CD14-positive monocyte (primary cell): ENCODE data around the gene OR4D11. TPM values are rescaled to one million over a fixed set of nuclear protein-coding genes. Genes with fewer than 3 reads are reported as not detected.

Source experiments
- DNase-seq, 3 donors: peaks; one replicate each; pipeline ENCODE4 v3.0.0-alpha.2; 2011 to 2022
- H2AFZ ChIP-seq: 2 replicates; pipeline ENCODE4 v1.6.0; 2012; ENCODE audit warnings: mild to moderate bottlenecking, low read depth, low read length, inconsistent platforms; ENCODE audit not compliant: insufficient read depth, poor library complexity, severe bottlenecking
- H3K27ac ChIP-seq, 2 donors: 1 replicate in 1 of 2; 2 replicates in 1 of 2; pipeline ENCODE4 v1.5.1; 2012 to 2013; ENCODE audit warnings: low read length in 2 of 2, control low read depth in 1 of 2, inconsistent platforms in 1 of 2, low read depth in 1 of 2, mild to moderate bottlenecking in 1 of 2
- H3K27me3 ChIP-seq, 2 donors: one replicate each; pipeline versions ENCODE4 v1.6.0 to v1.6.1; 2011 to 2013; ENCODE audit warnings: low read length in 2 of 2; ENCODE audit not compliant: control insufficient read depth in 2 of 2, insufficient read depth in 2 of 2
- H3K36me3 ChIP-seq, 2 donors: replicated peaks in 1 of 2; 1 replicate in 1 of 2; 2 replicates in 1 of 2; pipeline versions ENCODE4 v1.5.1 to v1.6.1; 2012 to 2013; ENCODE audit warnings: low read length in 2 of 2, control low read depth in 1 of 2, inconsistent platforms in 1 of 2, mild to moderate bottlenecking in 1 of 2; ENCODE audit not compliant: insufficient read depth in 2 of 2, control insufficient read depth in 1 of 2
- H3K4me1 ChIP-seq, 2 donors: 1 replicate in 1 of 2; 2 replicates in 1 of 2; pipeline versions ENCODE4 v1.5.1 to v1.6.1; 2012 to 2013; ENCODE audit warnings: low read length in 2 of 2, control low read depth in 1 of 2, inconsistent platforms in 1 of 2, mild to moderate bottlenecking in 1 of 2, moderate library complexity in 1 of 2; ENCODE audit not compliant: insufficient read depth in 2 of 2, control insufficient read depth in 1 of 2
- H3K4me2 ChIP-seq: replicated peaks from 2 replicates; pipeline ENCODE3; 2012; ENCODE audit warnings: low read length, moderate library complexity, mild to moderate bottlenecking; ENCODE audit not compliant: poor library complexity, severe bottlenecking; ENCODE audit errors: extremely low read depth
- H3K4me3 ChIP-seq, 3 experiments: fragments of 200-600 bp in 1 of 3; sonication (generic) in 1 of 3; replicated peaks in 1 of 3; 1 replicate in 2 of 3; 2 replicates in 1 of 3; pipeline ENCODE4 v1.5.1; 2011 to 2013; ENCODE audit warnings: low read length in 3 of 3, mild to moderate bottlenecking in 3 of 3, control low read depth in 2 of 3, low read depth in 2 of 3, inconsistent platforms in 1 of 3, moderate library complexity in 1 of 3
- H3K79me2 ChIP-seq: 2 replicates; pipeline ENCODE4 v1.6.0; 2012; ENCODE audit warnings: mild to moderate bottlenecking, control low read depth, inconsistent platforms, low read length, moderate library complexity; ENCODE audit not compliant: insufficient read depth
- H3K9ac ChIP-seq: 2 replicates; pipeline ENCODE4 v1.6.0; 2017; ENCODE audit warnings: low read length, mild to moderate bottlenecking; ENCODE audit not compliant: insufficient read depth, poor library complexity, severe bottlenecking
- H3K9me3 ChIP-seq, 2 donors: replicated peaks in 1 of 2; 1 replicate in 1 of 2; 2 replicates in 1 of 2; pipeline versions ENCODE4 v1.5.1 to v1.6.1; 2012 to 2013; ENCODE audit warnings: low read length in 2 of 2, control low read depth in 1 of 2; ENCODE audit not compliant: control insufficient read depth in 1 of 2, insufficient read depth in 1 of 2
- H4K20me1 ChIP-seq: 2 replicates; pipeline ENCODE4 v1.6.0; 2012; ENCODE audit warnings: mild to moderate bottlenecking, low read length, control low read depth, moderate library complexity; ENCODE audit not compliant: insufficient read depth
- H3K27ac Mint-ChIP-seq, 7 donors: one replicate each; pipeline ENCODE4 v1.8.0; 2020; ENCODE audit warnings: mild to moderate bottlenecking in 7 of 7, mixed read lengths in 7 of 7, moderate library complexity in 6 of 7, inconsistent platforms in 2 of 7
- H3K27me3 Mint-ChIP-seq, 3 donors: one replicate each; pipeline ENCODE4 v1.8.0; 2021 to 2022; ENCODE audit warnings: low read depth in 3 of 3, mild to moderate bottlenecking in 3 of 3, mixed read lengths in 3 of 3, moderate library complexity in 3 of 3, inconsistent platforms in 1 of 3
- H3K36me3 Mint-ChIP-seq, 2 donors: one replicate each; pipeline ENCODE4 v1.8.0; 2020; ENCODE audit warnings: mixed read lengths in 2 of 2, inconsistent platforms in 1 of 2, mild to moderate bottlenecking in 1 of 2
- H3K4me1 Mint-ChIP-seq: one replicate; pipeline ENCODE4 v1.8.0; 2020; ENCODE audit warnings: mild to moderate bottlenecking, mixed read lengths
- H3K4me3 Mint-ChIP-seq, 2 donors: one replicate each; pipeline ENCODE4 v1.8.0; 2020; ENCODE audit warnings: mild to moderate bottlenecking in 2 of 2, mixed read lengths in 2 of 2, moderate library complexity in 1 of 2
- H3K9me3 Mint-ChIP-seq, 7 donors: one replicate each; pipeline ENCODE4 v1.8.0; 2020 to 2022; ENCODE audit warnings: mixed read lengths in 7 of 7, mild to moderate bottlenecking in 6 of 7, moderate library complexity in 6 of 7, inconsistent platforms in 2 of 7
- CTCF ChIP-seq: fragments of 200-600 bp; IDR thresholded peaks from one replicate; pipeline ENCODE4 v1.8.0; 2022; ENCODE audit warnings: antibody characterized with exemption, mild to moderate bottlenecking
- WGBS: methylation state at CpG from one replicate; pipeline ENCODE4 v1.1.5; 2013; ENCODE audit warnings: missing lambda C conversion rate; ENCODE audit not compliant: insufficient coverage; 5-methylcytosine and 5-hydroxymethylcytosine counted together
- intact Hi-C, 2 donors: fragments of 100-400 bp; cut with micrococcal nuclease; formaldehyde crosslinking; loops; one replicate each; pipeline versions ENCODE4 v1.15.0 to v1.15.1; 2023
- polyA plus RNA-seq, 3 donors: library from polyadenylated mRNA; depleted of rRNA in 1 of 3; unstranded in 2 of 3; stranded (reverse) in 1 of 3; fragments of 300-500 nt in 2 of 3; fragments of >200 nt in 1 of 3; fragmentation: Illumina TruSeq in 2 of 3; gene quantifications; 1 replicate in 2 of 3; 2 replicates in 1 of 3; pipeline ENCODE4 v1.2.3, GENCODE V29; 2012 to 2021

The OR4D11 gene
- polyA plus RNA-seq, 3 donors, result not detected

GRCh38 chr11:59479906-59480305 lies 23.5 kb upstream of the OR4D11 start:
- Mint-ChIP-seq H3K36me3 (no peaks in the 10 kb centered on the region), H3K27me3 (peaks cover 0 to 1% (median 0%) of the 10 kb centered on the region in 3 donors), H3K4me3 (no peak overlapping the region), H3K4me1 (peaks cover 8% of the 10 kb centered on the region), H3K9me3 (no peaks in the 10 kb centered on the region), H3K27ac (no peak overlapping the region)
- peaks cover 0 to 3% of the 10 kb centered on the region in 2 donors for H3K4me1 ChIP-seq
- no peaks in the 10 kb centered on the region for H4K20me1 ChIP-seq
- no peak overlapping the region for H2AFZ ChIP-seq
- no peak overlapping the region for H3K27ac ChIP-seq
- no peaks in the 10 kb centered on the region for H3K27me3 ChIP-seq
- H3K4me2 ChIP-seq, result no peak overlapping the region
- H3K9me3 ChIP-seq, result no peaks in the 10 kb centered on the region
- no peak for DNase-seq
- H3K36me3 ChIP-seq, result no peaks in the 10 kb centered on the region
- H3K9ac ChIP-seq, result no peak overlapping the region
- H3K79me2 ChIP-seq, result no peaks in the 10 kb centered on the region
- intact Hi-C loops, result no loop called here
- TF ChIP-seq CTCF, result no peak
- no peak overlapping the region for H3K4me3 ChIP-seq

GRCh38 chr11:59480359-59480758 lies 23.0 kb upstream of the OR4D11 start:
- H3K9me3 ChIP-seq, result no peaks in the 10 kb centered on the region
- peaks cover 8% of the 10 kb centered on the region for H3K4me1 Mint-ChIP-seq

More at GRCh38 chr11:59480359-59480758, 23.0 kb upstream of the OR4D11 start:
- Histone ChIP-seq H3K9ac (no peak overlapping the region), H3K27ac (no peak overlapping the region), H3K27me3 (no peaks in the 10 kb centered on the region), H3K79me2 (no peaks in the 10 kb centered on the region), H3K4me3 (no peak overlapping the region), H3K4me2 (no peak overlapping the region), H3K4me1 (peaks cover 0 to 3% of the 10 kb centered on the region in 2 donors), H4K20me1 (no peaks in the 10 kb centered on the region), H3K36me3 (no peaks in the 10 kb centered on the region), H2AFZ (no peak overlapping the region)
- H3K36me3 Mint-ChIP-seq, result no peaks in the 10 kb centered on the region
- no peak for DNase-seq
- H3K4me3 Mint-ChIP-seq, result no peak overlapping the region
- WGBS, result 100% methylated on average over 2 of the region's 3 CpGs
- H3K27ac Mint-ChIP-seq, result no peak overlapping the region
- TF ChIP-seq CTCF, result no peak
- H3K27me3 Mint-ChIP-seq, result peaks cover 0 to 1% (median 0%) of the 10 kb centered on the region in 3 donors
- intact Hi-C loops, result no loop called here
- no peaks in the 10 kb centered on the region for H3K9me3 Mint-ChIP-seq
